ENCODE measurements around the gene SACM1L.

SACM1L gene

GRCh38 chr3:45786801-45787495 is 97.8 kb downstream of the SACM1L start:
- TF ChIP-seq CTCF (conservative IDR thresholded peaks at IDR 0.05; ENCODE audit: low read depth, low read length), result no peak
- no peak overlapping the region for H3K4me3 ChIP-seq (ENCODE audit: low read depth, low read length)
- DNase-seq (ENCODE audit: low read depth), result no peak

GRCh38 chr3:45787551-45787950 is 98.4 kb downstream of the SACM1L start:
- no peak for DNase-seq (ENCODE audit: low read depth)
- TF ChIP-seq CTCF (conservative IDR thresholded peaks at IDR 0.05; ENCODE audit: low read depth, low read length), result no peak

GRCh38 chr3:45789235-45789812 is 100.1 kb downstream of the SACM1L start:
- no peak for DNase-seq (ENCODE audit: low read depth)
- no peak overlapping the region for H3K4me3 ChIP-seq (ENCODE audit: low read depth, low read length)
- TF ChIP-seq CTCF (conservative IDR thresholded peaks at IDR 0.05; ENCODE audit: low read depth, low read length), result no peak

More at GRCh38 chr3:45787551-45787950, 98.4 kb downstream of the SACM1L start:
- no peak overlapping the region for H3K4me3 ChIP-seq (ENCODE audit: low read depth, low read length)

- no peak for DNase-seq (ENCODE audit: low read depth)
- no peak for TF ChIP-seq CTCF (conservative IDR thresholded peaks at IDR 0.05; ENCODE audit: low read depth, low read length)
- no peak overlapping the region for H3K4me3 ChIP-seq (ENCODE audit: low read depth, low read length)
Measured at GRCh38 chr3:45790596-45790995, 101.4 kb downstream of the SACM1L start.

GRCh38 chr3:45792036-45792435 is 102.8 kb downstream of the SACM1L start:
- no peak for TF ChIP-seq CTCF (conservative IDR thresholded peaks at IDR 0.05; ENCODE audit: low read depth, low read length)
- no peak overlapping the region for H3K4me3 ChIP-seq (ENCODE audit: low read depth, low read length)
- no peak for DNase-seq (ENCODE audit: low read depth)

- H3K4me3 ChIP-seq (ENCODE audit: low read depth, low read length), result no peak overlapping the region
- TF ChIP-seq CTCF (conservative IDR thresholded peaks at IDR 0.05; ENCODE audit: low read depth, low read length), result no peak
- no peak for DNase-seq (ENCODE audit: low read depth)
Measured at GRCh38 chr3:45792516-45793172, 103.4 kb downstream of the SACM1L start.

Measured in choroid plexus epithelial cell (primary cell).